EL (cell line): ENCODE data around the gene AGBL3.

Experiments used
- DNase-seq: peaks from one replicate; pipeline ENCODE4 v3.0.0-alpha.2; 2016

AGBL3 gene

GRCh38 chr7:135150072-135150782, 163.9 kb downstream of the AGBL3 start:
- DNase-seq: no peak

- DNase-seq: no peak
Observed at GRCh38 chr7:135151132-135151531, 164.8 kb downstream of the AGBL3 start.

GRCh38 chr7:135151533-135151932, 165.2 kb downstream of the AGBL3 start:
- no peak for DNase-seq

GRCh38 chr7:135152442-135152841, 166.1 kb downstream of the AGBL3 start:
- DNase-seq: no peak

- no peak for DNase-seq
Observed at GRCh38 chr7:135154734-135155133, 168.4 kb downstream of the AGBL3 start.

- DNase-seq: no peak
Observed at GRCh38 chr7:135156290-135156689, 170.0 kb downstream of the AGBL3 start.

- no peak for DNase-seq
Observed at GRCh38 chr7:135158141-135158655, 171.9 kb downstream of the AGBL3 start.

GRCh38 chr7:135158874-135159273, 172.6 kb downstream of the AGBL3 start:
- DNase-seq: no peak

- no peak for DNase-seq
Observed at GRCh38 chr7:135159359-135160085, 173.2 kb downstream of the AGBL3 start.

- DNase-seq: peak; percentile 42
Observed at GRCh38 chr7:135160098-135160857, 174.0 kb downstream of the AGBL3 start.

GRCh38 chr7:135160858-135161653, 174.7 kb downstream of the AGBL3 start:
- DNase-seq: no peak

GRCh38 chr7:135161669-135162068, 175.4 kb downstream of the AGBL3 start:
- no peak for DNase-seq

- DNase-seq: no peak
Observed at GRCh38 chr7:135162382-135163001, 176.2 kb downstream of the AGBL3 start.

- DNase-seq: peak; percentile 34
Observed at GRCh38 chr7:135164357-135165061, 178.2 kb downstream of the AGBL3 start.

GRCh38 chr7:135165862-135166261, 179.6 kb downstream of the AGBL3 start:
- no peak for DNase-seq

GRCh38 chr7:135166338-135166990, 180.2 kb downstream of the AGBL3 start:
- no peak for DNase-seq

GRCh38 chr7:135167365-135167917, 181.1 kb downstream of the AGBL3 start:
- no peak for DNase-seq

GRCh38 chr7:135168001-135168400, 181.7 kb downstream of the AGBL3 start:
- DNase-seq: no peak

- DNase-seq: no peak
Observed at GRCh38 chr7:135168489-135169140, 182.3 kb downstream of the AGBL3 start.
